Activated effector memory CD4-positive, alpha-beta T cell treated with Interleukin-2 at 50 U/mL for 16 hours (primary cell): ENCODE measurements around the gene DAB2IP.

ENCODE experiments used
- DNase-seq: peaks from one replicate; pipeline ENCODE4 v3.0.0-alpha.2; 2020

The DAB2IP gene

GRCh38 chr9:121809356-121810050, 158.1 kb downstream of the DAB2IP start:
- no peak for DNase-seq

- DNase-seq = no peak
Observed at GRCh38 chr9:121810489-121810888, 159.1 kb downstream of the DAB2IP start.

DNA sequence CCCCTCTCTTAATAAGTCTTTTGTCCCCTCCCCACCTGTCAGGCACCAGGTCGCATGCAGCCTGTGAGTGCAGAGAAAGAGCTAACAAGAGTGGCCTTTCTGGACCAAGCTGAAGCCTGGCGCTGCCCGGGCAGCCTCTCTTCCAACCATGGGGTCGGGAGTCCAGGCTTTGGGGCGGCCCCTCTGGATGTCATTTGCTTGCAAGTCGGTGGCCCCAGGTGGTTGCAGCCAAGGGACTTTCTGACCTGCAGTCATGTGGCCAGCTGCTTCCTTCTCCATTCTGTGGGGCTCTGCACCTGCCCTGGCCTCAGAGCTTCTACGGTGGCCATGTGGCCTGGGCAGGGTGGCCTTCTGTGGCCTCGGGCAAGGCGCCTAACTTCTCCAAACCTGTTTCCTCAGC, 159.7 kb downstream of the DAB2IP start:
- no peak for DNase-seq

- no peak for DNase-seq
Observed at GRCh38 chr9:121811751-121812150, 160.3 kb downstream of the DAB2IP start.

- DNase-seq = no peak
Observed at GRCh38 chr9:121812159-121812735, 160.8 kb downstream of the DAB2IP start.

- DNase-seq = no peak
Observed at GRCh38 chr9:121813519-121814210, 162.2 kb downstream of the DAB2IP start.

DNA sequence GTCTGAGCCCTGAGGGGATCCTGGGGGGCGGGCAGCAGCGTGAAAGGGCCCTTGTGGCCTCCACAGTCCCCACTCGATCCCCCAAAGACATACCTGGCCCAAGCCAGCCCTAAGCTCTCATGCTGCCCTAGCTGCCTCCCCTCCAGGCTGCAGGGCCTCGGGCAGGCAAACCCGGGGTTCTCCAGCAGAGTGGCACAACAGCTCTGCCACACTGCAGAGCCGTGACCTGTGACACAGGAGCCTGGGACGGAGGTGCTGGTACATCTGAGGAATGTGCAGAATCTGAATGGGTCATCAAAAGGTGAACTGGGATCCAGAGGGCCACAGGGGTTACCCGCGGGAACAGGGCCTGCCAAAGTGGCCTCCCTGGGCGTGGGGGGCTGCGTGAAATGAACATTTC, 163.2 kb downstream of the DAB2IP start:
- no peak for DNase-seq

DNA sequence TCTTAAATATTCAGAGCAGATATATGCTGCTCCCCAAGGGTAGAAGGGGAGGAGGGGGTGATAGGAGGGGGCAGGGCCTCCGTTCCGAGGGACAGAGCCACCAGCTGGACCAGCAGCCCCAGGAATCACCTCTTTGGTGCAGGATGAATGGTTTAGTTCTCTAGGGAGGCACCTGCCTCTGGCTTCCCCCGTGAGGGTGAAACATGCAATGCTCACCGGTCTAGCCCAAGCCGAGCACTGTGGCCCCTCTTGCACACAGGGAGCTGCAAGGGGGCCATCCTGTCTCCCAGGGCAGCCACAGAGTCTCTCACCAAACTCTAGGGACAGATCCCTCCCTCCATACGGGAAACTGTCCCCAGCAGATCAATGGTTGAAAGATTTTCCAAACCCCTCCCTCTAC, 163.7 kb downstream of the DAB2IP start:
- no peak for DNase-seq

DNA sequence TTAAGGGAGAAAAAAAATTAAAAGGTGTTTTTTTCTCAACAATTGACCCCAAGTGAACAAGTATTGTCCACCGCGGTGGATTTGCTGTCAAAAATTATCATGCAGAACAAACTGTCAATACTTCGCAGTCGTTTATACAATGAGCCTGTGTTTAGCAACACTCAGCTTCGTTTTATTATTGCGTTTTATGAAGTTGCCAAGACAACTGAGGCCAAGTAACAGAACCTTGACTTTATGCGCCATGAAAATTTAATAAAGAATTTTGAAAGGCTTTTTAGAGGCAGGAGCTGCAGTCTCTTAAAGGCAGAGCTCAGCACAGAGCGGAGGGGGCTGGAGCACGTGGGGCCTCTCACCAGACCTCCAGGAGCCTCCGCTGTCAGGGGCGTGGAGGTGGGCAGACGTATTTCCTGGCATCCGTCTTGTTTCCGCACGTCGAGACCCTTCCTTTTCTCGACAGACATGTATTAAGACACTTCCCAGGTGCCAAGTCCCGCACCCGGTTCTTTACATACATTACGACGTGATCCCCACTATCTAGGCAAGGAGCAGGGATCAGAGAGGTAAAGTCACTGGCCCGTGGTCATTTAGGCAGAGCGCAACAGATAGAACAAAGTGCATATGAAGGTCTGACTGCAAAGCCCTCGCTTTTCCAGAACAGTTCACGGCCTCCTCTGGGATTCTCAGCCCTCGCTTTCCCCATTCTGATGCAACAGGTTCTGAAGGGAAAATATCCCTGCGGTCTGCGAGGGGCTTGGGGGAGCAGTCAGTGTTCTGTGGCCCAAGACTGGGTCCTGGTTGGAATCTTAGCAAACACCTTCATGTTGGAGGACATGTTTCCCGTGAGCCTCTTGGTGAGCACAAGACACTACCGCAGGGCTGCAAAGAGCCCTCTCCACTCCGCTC, 164.4 kb downstream of the DAB2IP start:
- DNase-seq = no peak

- no peak for DNase-seq
Observed at GRCh38 chr9:121816449-121816817, 165.0 kb downstream of the DAB2IP start.

DNA sequence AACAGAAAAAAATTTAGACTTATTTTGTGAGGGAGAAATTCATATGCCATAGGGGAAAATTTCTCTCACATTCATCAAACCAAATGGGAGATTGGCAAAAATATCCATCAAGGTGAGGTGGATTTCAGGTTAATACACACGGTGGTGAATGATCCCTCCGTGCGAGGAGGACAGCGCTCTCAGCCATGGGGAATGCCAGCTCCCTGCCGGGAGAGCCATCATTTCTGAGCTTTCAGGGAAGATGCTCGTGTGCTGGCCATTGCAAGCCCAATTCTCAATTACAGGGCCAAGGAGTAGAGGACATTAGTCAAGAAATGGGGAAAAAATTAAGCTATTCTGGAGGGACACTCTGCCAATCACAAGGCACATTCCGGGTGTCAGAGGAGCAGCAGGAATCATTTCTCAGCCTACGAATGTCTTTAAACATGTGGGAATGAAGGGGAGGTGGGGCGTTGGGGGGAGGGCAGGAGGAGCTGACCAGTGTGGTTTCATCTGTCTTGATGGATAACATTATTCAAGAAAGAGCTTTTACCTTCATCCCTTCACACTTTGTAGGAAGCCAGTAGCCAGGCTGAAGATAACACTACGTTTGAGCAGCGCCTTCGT, 165.5 kb downstream of the DAB2IP start:
- DNase-seq = no peak

GRCh38 chr9:121817476-121817875, 166.0 kb downstream of the DAB2IP start:
- DNase-seq = no peak

- DNase-seq = no peak
Observed at GRCh38 chr9:121818016-121818661, 166.7 kb downstream of the DAB2IP start.

- no peak for DNase-seq
Observed at GRCh38 chr9:121818841-121819427, 167.5 kb downstream of the DAB2IP start.

- DNase-seq = no peak
Observed at GRCh38 chr9:121819428-121820231, 168.2 kb downstream of the DAB2IP start.

GRCh38 chr9:121820286-121821005, 169.0 kb downstream of the DAB2IP start:
- DNase-seq = no peak

DNA sequence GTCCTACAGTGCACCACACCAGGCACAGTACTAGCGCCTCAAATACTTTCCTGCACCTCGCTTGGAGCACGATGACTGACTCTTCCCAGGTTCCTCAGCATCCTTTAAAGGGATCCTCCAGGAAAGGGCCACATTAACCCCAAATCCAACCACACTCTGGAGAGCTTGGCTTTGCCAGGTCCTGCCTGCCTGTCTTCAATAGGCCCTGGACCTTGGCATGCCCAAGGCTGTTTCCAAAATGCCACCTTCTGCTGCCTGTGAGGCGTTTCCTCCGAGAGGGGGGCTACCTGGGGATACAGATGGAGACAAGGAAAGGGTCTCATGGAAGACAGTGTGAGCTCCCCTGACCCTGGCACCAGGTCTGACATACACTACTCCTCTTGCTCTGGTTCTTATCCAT, 169.9 kb downstream of the DAB2IP start:
- no peak for DNase-seq

GRCh38 chr9:121822093-121823085, 171.0 kb downstream of the DAB2IP start:
- DNase-seq = no peak
